AG08396 (cell line): ENCODE data around the gene TMPRSS9.
A peak's percentile ranks its signal among the peaks of the same experiment; 100 is the strongest.
"Not testable (repeated sequence)": the region's sequence is repeated elsewhere in the genome, so short reads cannot be mapped to it uniquely, and the experiment has no call there.

Experiments
- DNase-seq: peaks from one replicate; pipeline ENCODE4 v3.0.0; 2012; ENCODE audit warnings: low spot score, mixed read lengths

Gene TMPRSS9

GRCh38 chr19:2342656-2343288, 17.3 kb upstream of the TMPRSS9 start:
- DNase-seq: no peak

DNA sequence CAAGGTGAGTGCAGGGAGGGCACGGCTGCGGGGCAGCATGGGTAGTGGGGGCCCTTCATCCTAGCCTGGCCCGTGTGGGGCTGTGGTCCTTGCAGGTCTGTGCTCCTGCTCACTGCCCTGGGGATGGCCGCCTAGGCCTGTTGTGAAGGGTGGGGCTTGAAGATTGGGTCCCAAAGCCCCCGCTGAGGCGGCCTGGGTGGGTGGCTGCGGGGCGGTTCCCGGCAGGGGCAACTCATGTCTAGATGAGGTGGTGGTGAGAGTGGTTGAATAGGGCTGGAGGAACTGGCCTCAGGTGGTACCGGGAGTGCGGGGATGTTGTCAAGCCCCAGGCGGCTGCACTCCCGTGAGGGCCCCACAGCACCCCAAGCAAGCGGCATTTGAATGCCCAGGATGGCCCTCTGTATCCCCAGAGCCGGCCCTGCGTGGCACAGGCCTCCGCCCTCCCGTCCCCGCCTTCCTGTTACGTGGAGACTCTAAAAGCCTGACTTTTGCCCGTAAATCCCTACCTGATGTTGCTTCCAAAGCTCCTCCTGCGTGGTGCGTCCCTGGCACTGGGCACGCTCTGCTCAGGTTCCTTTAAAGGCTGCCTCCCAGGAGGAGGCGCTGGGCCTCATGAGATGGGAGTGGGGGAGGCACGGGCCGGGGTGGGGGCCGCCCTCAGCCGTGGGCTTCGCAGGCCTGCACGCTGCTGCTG, 16.6 kb upstream of the TMPRSS9 start:
- no peak for DNase-seq

GRCh38 chr19:2344381-2344870, 15.6 kb upstream of the TMPRSS9 start:
- DNase-seq: no peak

DNA sequence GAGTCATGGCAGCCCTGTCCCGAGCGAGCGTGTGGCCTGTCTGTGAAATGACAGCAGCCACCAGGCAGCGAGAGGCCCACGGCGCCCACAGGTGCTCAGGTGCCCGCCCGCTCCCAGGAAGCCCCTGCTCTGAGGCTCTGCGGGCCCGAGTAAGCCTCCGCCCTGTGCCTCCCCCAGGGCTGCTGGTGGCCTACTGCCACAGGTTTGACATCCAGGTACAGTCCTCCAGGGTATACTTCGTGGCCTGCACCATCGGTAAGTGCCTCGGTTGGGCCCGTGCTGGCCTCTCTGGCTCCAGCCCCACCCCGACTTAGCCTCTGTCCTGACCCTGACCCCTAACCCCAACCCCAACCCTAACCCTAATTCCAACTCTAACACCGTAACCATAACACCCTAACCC, 15.0 kb upstream of the TMPRSS9 start:
- DNase-seq: no peak

- DNase-seq: no peak
Measured at GRCh38 chr19:2345794-2346663, 14.0 kb upstream of the TMPRSS9 start.

GRCh38 chr19:2349818-2350217, 10.2 kb upstream of the TMPRSS9 start:
- not testable (repeated sequence) for DNase-seq

GRCh38 chr19:2350656-2351055, 9.4 kb upstream of the TMPRSS9 start:
- no peak for DNase-seq

DNA sequence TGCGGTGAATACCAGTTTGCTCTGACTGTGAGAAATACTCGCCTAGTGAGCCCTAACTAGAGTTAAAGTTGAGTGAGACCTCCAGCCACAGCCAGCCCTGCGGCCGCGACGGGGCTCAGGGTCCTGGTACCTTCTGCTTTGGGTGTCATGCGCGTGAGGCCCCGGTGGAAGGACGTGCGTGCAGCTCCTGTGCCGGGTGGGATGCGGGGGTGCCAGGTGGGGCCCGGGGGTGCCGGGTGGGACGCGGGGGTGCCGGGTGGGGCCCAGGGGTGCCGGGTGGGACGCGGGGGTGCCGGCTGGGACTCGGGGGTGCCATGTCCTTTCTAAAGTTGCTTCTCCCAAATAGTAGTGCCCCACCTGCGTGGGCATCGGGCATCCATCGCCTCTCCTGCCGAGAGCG, 8.5 kb upstream of the TMPRSS9 start:
- no peak for DNase-seq

GRCh38 chr19:2352121-2352520, 7.9 kb upstream of the TMPRSS9 start:
- DNase-seq: no peak

- DNase-seq: no peak
Measured at GRCh38 chr19:2353159-2353886, 6.7 kb upstream of the TMPRSS9 start.

- DNase-seq: no peak
Measured at GRCh38 chr19:2353887-2354592, 6.0 kb upstream of the TMPRSS9 start.

DNA sequence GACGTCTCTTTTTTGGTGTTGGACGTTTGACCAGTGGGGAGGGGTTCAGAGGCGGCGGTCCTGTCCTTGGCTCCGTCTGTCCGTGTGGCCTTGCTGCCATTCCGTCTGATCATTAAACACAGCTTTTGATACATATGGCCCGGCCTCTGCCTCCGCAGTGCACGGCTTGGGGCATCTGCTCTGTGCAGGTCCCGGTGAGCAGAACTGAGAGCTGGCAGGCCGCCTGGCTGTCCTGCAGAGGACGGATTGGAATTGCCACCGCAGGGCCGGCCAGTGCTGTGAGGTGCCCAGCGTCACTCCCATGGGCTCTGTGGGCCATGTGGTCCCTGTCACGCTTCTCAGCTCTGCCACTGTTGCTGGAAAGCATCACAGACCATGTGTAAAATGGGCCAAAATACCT, 5.4 kb upstream of the TMPRSS9 start:
- DNase-seq: no peak

DNA sequence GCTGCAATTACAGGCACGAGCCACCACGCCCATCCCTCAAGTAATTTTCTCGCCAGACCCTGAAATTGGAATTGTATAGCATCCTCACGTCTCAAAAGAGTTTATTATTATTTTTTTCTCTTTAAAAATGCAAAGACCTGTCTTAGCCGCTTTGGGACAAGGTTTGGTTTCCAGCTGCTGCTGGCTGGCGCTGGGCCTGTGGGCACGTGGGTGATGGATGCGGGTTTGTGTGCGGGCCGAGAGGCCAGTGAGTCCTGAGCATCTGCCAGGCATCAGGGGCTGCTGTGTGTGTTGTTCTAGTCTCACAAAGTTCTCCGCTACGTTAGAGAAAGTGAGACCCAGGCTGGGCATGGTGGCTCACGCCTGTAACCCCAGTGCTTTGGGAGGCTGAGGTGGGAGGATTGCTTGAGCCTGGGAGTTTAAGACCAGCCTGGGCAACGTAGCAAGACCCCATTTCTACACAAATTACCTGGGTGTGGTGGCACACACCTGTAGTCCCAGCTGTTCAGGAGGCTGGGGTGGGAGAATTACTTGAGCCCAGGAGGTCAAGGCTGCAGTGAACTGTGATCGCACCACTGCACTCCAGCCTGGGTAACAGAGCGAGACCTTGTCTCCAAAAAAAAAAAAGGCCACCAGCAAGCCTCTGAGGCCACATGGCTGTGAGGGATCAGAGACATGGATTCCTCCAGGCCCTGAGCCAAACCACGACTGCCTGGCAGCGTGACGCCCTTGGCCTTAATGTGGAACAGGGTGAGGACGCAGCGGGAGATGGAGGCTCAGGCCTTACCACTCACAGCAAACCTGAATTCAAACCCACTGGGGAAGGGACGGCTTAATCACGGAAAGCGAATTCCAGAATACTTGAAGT, 4.7 kb upstream of the TMPRSS9 start:
- peak; percentile 63 for DNase-seq

DNA sequence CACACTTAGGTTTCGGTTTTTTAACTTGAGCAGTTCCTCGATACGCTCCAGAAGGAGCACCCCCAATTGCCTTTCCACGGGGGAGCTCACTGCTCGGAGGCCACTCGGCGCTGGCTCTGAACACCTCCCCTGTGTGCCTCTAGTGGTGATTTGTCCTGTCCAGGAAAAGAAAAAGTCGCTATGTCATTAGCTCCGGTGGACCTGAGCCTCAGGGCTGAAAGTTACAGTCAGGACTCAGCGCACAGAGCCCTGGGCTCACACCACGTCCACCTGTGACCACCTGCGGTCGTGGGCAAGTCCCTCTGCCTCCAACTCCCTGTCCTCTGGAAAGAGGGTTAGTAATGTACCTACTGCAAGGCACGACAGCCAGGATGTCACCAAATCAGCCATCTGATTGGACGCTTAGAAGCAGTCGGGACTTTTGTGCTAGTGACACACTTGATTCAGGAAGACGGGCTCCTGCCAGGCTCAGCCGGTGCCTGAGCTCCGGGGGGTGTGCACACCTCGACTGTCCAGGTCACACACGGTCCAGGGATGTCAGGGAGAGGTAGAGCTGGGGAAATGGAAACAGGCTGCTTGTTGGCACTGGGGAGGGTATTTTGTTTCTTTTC, 3.9 kb upstream of the TMPRSS9 start:
- no peak for DNase-seq

GRCh38 chr19:2357279-2358206, 2.5 kb upstream of the TMPRSS9 start:
- no peak for DNase-seq

- no peak for DNase-seq
Measured at GRCh38 chr19:2358548-2359173, 1.4 kb upstream of the TMPRSS9 start.

DNA sequence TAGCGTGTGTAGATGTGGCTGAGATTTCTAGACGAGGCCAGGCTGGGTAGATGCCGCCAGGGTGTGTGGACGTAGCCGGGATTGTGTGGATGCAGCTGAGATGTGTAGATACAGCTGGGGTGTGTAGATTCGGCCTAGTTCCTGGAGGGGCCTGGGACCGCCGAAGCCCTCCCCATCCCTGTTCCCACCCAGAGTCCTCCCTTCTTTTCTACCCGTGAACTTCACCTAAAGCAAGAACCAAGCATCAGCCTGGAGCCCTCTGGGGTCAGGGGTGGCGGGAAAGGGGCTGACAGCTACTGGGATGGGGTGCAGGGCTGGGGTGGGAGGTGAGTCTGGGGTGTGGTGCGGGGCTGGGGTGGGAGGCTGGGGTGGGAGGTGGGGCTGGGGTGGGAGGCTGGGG, 768 bp downstream of the TMPRSS9 start:
- DNase-seq: no peak

DNA sequence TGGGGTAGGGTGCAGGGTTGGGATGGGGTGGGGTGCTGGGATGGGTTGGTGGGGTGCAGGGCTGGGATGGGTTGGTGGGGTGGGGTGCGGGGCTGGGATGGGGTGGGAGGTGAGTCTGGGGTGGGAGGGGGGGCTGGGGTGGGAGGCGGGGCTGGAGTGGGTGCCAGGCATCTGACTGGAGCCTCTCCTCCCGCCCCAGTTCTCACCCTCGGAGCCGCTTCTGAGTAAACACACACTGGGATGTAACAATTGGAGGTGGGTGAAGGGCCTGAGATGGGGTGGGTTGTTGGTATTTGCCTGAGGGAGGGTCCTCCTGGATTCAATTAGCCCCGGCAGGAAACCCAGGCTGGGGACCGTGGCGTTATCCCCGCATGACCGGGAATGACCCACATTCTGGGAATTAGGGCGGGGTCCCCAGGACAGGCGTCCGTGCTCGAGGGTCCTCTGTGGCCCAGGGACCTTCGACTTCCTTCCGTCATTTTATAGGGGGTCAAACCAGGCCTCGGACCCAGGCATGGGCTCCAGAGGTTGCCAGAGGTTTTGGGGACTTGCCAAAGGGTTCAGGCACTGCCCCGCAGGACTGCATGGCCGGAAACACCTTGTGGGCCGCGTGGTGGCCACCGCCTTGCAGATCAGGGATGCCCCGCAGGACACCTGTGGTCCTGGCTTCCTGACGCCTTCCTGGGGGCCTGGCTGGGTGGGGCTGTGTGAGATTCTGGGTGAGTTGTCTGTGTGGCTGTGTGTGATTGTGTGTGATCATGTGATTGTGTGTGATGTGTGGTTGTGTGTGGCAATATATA, 1.4 kb downstream of the TMPRSS9 start:
- no peak for DNase-seq
